ENCODE measurements around the gene CTDNEP1.

DNA sequence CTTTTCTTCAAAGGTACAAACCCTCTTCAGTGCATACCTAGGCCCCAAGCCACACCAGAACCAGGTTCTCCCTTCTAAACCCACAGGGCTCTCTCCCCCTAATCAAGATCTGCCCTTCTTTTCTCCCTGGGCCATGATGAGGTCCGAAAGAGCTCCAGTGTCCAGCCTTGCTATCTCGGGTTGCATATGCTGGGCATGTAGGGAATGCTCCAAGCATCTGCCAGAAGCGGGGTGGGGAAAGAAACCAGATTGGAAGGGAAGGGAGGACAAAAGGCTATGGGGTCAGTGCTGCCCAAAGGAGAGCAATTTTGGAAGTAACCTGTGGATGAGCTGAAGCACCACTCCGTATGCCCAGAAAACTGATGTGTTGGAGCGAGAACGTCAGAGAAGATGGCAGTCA is 2.3 kb downstream of the CTDNEP1 start:
- no peak for TF ChIP-seq POLR2AphosphoS5 (IDR thresholded peaks at IDR 0.05)
- TF ChIP-seq, protein P1, sequence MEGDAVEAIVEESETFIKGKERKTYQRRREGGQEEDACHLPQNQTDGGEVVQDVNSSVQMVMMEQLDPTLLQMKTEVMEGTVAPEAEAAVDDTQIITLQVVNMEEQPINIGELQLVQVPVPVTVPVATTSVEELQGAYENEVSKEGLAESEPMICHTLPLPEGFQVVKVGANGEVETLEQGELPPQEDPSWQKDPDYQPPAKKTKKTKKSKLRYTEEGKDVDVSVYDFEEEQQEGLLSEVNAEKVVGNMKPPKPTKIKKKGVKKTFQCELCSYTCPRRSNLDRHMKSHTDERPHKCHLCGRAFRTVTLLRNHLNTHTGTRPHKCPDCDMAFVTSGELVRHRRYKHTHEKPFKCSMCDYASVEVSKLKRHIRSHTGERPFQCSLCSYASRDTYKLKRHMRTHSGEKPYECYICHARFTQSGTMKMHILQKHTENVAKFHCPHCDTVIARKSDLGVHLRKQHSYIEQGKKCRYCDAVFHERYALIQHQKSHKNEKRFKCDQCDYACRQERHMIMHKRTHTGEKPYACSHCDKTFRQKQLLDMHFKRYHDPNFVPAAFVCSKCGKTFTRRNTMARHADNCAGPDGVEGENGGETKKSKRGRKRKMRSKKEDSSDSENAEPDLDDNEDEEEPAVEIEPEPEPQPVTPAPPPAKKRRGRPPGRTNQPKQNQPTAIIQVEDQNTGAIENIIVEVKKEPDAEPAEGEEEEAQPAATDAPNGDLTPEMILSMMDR (IDR thresholded peaks at IDR 0.05), result no peak
- no peak for TF ChIP-seq EP300 (IDR thresholded peaks at IDR 0.05)
- TF ChIP-seq POLR2A (IDR thresholded peaks at IDR 0.05), result no peak
